Right kidney (tissue), 1 donor: ENCODE results near the gene ZNF281.
"Not testable (repeated sequence)": the region's sequence is repeated elsewhere in the genome, so short reads cannot be mapped to it uniquely, and the experiment has no call there.

ENCODE experiments used
- DNase-seq: peaks from one replicate; pipeline ENCODE4 v3.0.0-alpha.2; 2016

The ZNF281 gene

DNA sequence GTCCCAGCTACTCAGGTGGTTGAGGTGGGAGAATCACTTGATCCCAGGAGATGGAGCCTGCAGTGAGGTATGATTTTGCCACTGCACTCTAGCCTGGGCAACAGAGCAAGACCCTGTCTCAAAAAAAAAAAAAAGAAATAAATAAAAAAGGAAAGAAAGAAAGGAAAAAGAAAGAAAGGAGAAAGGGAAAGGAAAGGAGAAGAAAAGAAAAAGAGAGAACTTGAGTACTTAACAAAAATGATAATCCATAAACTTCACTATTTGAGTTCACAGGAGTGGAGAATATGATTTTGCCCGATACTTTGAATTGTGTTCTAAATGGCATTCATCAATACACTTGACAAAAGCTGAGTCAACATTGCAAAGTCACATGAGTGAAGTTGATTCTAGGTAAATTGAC lies 23.8 kb upstream of the ZNF281 start:
- no peak for DNase-seq

DNA sequence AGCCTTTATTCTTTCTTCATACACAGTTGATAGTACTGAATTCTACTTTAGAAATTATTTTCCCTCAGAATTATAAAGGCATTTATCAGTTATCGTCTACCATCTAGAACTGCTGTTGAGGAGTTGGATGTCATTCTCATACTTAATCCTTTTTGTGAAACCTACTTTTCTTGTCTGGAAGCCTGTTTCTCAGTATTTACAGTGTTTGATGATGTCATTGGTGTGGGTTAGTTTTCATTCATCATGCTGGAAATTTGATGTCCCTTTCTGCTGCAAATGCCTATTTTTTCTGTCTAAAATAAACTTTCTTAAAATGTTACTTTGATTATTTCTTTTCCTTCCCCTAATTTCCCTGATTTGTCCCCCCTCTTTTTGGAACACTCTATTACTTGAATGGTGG lies 22.8 kb upstream of the ZNF281 start:
- DNase-seq, result no peak

DNA sequence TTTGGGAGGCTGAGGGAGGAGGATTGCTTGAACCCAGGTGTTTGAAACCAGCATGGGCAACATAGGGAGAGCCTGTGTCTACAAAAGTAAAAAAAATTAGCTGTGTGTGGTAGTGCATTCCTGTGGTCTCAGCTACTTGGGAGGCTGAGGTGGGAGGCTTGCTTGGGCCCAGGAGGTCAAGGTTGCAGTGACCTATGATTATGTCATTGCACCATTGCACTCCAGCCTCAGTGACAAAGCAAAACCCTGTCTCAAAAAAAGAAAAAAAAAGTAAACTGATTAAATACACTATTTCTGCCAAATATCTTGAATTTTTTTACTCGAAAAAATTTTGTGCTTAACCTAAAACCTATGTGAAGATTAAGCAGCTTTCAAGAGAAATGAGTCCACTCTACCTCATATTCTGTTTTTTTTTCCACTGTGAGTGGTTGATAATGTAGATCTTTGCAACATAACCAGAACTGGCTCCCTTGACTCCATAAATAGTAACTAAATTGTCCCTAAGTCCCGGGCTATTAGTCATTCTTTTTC lies 19.4 kb upstream of the ZNF281 start:
- DNase-seq, result no peak

DNA sequence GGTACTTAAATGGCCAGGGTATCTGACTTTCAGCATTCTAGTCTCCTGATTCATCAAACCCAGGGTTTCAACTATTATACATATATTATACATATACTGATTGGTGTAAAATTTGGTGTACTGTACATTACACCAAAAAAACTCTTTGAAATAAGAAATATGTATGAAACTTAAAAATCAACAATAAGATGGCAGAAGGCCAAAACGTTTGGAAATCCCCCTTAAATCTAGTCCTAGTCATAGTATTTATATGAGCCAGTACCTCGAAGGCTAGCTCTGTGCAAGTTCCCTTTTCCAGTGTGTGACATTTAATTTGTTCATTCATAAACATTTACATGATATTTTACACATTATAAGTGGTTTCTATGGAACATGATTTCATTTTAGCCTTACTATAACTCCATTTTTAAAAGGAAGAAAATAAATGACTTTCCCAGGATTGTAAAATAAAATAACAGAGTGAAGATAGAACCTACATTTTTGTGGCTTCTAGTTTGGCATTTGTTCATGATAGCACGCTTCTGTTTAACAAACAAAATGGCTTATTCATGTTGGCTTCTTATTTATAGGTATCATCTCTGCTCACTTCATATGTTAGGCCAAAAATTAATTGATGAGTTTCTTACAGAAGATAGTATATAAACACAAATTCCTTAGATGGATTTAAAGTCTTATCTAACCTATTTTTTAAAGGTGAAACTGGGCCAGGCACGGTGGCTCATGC lies 18.8 kb upstream of the ZNF281 start:
- no peak for DNase-seq

DNA sequence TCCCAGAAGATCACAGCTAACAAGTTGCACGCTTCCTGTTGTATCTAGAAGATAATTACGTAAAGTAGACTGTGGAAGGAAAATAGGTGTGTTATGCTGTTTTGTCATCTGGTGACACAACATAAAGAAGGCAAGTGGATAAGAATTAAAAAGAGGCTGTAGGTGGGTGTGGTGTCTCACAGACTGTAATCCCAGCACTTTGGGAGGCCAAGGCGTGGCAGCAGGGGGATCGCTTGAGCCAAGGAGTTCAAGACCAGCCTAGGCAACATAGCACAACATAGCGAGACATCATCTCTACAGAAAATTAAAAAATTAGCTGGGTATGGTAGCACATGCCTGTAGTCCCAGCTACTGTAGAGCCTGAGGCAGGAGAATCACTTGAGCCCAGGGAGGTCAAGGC lies 17.9 kb upstream of the ZNF281 start:
- no peak for DNase-seq

DNA sequence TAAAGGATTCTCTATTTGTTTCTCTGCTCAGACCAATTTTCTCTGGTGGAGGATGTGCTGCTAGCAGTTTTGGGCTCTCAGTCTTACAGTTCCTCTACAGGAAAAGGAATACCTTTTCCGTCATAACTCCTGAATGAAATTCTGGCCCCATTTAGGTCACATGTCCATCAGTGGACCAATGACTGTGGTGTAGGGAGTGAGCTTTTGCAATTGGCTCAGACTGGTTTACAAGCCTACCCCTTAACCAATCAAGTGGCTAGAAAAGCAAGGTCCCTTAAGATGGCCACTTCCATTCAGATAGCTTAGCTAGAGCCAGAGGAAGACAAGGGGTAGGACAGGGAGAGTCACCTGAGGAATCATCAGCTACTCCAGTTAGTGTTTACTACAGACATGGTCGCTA lies 16.4 kb upstream of the ZNF281 start:
- no peak for DNase-seq

DNA sequence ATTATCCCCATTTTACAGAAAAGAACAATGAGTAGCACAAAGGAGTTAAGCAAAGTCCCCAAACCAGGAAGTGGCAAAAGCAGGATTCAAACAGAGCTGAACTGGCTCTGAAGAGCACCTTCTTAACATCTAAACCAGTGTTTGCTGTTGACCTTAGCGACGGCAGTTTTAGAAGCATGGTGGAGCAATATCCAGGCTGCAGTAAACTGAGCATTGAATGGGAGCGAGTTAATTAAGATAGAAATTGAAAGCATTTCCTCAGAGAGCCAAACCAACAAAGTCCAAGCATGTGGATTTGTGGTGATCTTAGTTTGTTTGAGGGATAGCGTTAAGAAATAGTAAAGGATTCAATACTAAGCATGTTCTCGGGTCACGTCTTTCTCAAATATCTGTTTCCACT lies 13.4 kb upstream of the ZNF281 start:
- no peak for DNase-seq

DNA sequence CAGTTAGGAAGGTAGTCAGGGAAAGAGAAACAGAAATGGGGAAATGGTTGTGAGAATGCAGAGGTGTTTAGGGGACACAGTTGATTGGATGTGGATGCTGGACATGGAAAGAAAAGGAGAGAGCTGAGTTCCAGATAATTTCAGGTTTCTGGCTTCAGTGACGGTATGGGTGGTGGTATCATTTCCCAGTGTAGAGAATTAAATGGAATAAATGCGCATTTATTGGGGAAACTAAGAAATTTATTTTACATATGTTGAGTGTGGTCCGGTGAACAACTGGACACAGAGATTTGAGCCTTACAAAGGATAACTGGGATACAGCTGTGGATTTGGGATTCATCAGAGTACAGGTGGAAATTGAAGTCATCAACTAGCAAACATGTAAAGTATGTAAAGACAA lies 12.4 kb upstream of the ZNF281 start:
- DNase-seq, result no peak

DNA sequence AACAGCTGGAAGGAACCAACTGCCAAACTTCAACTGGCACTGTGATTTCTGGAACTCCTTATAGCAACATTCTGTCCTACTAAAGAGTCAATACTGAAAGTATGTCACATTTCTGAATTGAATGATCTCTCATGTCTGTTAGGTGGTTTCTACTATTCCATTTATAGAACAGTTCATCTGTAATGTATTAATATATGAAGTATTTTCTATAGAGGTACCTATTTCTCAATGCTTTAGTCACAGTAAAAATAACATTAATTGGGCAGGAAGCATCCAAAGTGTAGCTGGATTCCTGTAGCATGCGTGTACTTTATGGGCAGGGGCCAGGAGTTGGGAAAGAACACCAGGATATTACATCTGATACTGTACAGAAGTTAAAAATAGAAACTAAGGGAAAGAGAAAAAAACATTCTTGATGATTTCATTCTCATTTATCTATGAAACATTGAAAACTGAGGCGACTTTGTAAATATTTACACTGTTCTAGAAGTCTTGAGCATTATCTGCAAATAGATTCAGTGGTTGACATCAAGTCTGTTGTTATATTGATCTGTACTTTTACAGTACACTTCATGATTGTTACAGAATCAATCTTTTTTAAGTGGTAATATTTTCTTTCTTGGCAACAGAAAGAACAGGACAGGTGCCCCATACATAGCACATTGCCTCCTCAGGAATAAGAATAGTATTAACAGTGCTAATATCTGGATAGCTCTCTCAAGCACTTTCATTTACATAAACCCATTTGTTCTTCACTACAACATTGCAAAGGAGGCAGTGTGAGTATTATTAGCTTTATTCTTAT lies 6.2 kb upstream of the ZNF281 start:
- no peak for DNase-seq

DNA sequence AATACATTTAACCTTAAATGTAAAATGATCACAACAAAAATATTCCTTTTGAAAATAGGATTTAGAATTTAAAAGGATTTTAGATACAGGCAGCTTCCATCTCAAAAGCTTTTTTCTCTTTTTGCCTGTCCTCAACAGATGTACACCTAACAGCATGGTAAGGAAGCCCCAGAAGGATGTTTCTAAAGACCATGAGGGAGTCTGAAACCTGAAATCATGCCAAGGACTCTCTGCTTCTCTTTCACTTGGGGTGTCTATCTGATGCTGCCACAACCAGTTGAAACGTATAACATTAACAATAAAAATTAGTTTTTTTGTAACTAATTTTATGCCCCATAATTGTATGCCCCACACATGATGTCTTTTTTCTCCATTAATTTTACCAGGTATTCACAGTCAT lies 5.4 kb upstream of the ZNF281 start:
- no peak for DNase-seq

DNA sequence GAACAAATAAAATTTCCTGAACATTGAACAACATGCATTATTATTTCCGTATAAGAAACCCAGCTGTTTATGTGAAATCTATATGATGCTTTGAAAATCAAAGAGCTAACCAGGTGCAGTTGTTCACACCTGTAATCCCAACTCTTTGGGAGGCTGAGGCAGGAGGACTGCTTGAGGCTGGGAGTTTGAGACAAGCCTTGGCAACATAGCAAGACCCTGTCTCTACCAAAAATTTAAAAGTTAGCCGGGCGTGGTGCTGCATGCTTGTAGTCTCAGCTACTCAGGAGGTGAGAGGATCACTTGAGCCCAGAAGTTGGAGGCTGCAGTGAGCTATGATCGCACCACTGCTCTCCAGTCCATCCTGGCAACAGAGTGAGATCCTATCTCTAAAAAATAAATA lies 4.8 kb upstream of the ZNF281 start:
- no peak for DNase-seq

DNA sequence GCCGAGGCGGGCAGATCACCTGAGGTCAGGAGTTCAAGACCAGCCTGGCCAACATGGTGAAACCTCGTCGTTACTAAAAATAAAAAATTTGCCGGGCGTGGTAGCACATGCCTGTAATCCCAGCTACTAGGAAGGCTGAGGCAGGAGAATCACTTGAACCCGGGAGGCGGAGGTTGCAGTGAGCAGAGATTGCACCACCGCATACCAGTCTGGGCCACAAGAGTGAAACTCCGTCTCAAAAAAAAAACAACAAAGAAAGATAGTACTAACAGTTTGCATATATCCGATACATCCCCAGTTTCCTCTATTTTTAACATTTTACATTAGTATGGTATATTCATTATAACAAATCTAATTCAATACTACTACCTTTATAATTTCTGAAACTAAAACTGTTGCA lies 3.9 kb upstream of the ZNF281 start:
- DNase-seq, result not testable (repeated sequence)

DNA sequence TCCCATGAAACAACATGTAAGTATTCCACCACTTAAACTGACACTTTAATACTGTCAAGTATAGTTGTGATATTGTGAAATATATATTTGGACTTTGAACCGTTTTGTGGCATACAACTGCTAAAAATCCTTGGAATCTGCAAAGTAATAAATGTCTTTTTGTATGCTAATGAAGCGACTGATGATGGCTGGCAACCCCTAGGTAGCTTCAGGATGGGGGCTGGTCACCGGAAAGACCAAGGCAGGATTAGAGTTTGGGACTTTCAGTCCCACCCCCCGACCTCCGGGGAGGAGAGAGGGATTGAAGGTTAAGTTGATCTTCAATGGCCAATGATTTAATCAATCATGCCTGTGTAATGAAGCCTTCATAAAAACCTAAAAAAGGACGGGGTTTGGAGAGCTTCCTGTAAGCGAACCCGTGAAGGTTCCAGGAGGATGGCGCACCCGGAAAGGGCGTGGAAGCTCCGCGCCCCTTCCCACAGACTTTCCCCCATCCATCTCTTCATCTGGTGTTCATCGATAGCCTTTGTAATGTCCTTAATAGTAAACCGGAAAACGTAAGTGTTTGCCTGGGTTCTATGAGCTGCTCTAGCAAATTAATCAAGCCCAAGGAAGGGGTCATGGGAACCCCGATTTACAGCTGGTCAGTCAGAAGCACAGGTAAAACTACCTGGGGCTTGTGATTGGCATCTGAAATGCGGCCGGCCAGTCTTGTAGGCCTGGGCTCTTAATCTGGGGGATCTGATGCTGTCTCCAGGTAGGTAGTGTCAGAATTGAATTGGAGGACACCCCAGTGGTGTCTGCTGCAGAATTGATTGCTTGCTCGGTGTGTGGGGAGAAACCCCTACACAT lies 1.8 kb upstream of the ZNF281 start:
- DNase-seq, result peak; percentile 6

DNA sequence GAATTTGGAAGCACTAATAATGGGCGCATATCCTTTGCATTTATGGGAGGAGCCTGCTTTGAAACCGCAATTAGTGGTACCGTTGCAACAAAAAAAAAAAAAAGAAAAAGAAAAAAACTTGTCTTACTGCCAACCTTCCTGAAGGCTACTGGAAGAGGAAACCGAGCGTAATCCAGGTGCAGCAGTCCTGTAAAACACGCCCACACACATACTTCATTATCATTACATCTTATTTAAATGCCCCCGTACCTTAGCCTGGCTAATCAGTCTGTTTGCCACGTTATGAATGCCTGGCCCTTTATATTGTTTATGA lies 686 bp upstream of the ZNF281 start:
- no peak for DNase-seq

DNA sequence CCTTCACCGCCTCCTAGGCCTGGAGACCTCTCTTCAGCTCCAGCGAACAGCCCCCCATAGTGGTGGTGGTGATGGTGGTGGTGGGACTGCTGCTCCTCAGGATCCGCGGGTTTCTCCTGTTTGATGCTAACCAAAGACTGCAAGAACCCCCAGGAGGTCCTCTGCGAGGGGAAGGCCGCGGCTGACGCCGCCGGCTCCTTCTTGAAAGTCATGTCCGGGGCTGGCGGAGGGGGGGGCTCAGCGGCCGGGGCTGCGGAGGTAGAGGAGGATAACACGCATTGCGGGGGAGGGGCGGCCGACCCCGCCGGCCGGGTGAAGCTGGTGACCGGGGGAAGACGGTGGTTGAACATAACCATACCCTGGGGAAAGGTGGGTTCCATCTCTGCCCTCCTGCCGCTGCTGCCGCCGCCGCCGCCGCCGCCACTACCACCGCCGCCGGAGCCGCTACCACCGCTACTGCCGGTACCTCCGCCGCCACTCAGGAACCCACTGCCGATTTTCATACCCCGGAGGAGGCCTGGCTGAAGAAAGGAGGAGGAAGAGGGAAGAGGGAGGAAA lies 554 bp downstream of the ZNF281 start:
- no peak for DNase-seq

DNA sequence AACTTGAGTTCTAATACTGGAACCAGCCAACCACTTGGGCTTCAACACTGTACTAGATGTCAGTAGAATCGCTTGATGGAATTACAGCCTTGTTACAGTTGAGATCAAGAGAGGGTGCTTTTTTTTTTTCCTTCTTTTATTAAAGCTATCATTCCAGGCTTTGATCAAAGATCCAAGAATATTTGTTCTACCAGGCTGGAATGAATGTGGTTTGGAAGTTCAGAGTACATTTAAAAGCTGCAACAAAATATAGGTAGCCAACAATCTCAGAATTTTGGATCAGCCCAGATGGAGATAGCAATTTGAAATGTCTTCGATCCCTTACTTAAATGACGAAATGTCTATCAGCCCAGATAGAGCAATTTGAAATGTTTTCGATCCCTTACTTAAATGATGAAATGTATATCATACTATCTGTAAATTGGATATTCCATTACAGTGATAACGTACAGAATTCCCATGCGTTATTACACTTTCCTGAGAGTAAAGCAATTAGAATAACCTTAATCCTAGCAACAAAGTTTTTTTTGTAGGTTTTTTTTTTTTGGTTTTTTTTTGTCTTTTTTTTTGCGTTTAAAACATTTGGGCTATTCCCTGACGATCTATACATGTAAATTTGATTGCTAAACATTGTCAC lies 3.6 kb downstream of the ZNF281 start:
- no peak for DNase-seq

DNA sequence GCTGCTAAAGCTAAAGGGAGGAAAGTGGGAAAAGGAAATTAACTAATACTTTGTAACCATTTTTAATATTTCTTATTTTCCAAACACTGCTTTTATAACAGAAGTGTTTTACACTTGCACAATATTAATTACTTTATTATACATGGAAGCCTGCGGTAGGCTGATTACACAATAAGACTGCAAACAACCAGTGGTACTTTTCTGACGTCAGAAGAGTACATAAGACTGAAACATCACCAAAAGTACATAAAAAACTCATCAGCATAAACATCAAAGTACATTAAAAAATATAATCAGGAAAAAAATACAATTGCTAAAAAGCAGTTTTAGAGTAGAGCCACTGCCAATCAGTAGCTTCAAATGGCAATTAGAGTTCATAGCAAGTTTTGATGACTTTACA lies 4.6 kb downstream of the ZNF281 start:
- DNase-seq, result no peak

DNA sequence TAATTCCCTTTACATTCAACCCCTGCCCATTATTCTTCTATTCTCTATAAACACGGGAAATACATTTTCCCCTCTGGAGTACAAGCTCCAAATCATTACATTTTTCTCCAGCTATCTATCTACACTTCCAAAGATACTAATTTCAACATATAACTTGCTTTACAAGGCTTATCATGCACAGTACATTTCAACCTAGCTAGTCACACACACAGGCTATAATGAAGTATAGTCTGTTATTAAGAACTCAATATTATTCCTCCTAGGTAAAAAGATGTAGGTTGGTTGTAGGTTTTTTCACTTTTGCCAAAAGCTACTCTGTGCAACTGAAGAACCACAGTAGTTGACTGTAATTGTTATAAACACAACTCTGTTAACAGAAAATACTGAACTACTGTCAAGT lies 8.1 kb downstream of the ZNF281 start:
- no peak for DNase-seq

DNA sequence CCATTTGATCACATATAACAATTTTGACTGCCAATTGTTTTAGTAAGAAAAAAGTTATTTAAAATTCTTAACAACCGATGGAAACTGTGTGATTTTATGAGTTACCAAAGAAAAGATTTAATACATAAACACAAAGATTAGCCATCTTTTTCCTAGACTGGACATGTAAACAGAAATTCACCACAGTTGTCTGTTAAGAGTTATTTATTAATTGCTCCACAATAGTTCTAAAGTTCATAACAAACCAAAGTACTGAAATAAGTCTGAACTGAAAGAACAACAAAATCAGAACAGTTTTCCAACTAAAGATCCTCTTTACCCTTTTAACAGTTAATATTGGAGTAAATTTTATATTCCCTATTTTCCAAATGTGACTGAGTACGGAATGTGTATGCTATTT lies 8.6 kb downstream of the ZNF281 start:
- DNase-seq, result no peak

DNA sequence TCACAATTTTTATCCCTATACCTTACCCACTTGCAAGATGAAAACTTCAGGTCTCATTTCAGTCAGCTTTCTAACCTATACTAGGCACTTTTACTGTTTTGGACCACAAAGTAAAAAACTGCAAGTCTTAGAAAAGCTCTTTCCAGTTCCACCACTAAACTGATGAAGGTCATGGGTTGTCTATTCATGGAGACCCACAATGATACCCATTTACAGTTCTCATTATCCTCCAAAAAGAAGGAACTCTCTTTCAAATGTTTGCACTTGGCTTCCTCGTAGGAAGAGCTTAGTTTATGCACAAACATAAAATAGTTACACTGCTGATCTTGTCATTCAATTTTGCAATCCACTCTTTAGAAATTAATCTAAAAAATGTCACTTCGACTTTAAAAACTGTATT lies 9.3 kb downstream of the ZNF281 start:
- no peak for DNase-seq

DNA sequence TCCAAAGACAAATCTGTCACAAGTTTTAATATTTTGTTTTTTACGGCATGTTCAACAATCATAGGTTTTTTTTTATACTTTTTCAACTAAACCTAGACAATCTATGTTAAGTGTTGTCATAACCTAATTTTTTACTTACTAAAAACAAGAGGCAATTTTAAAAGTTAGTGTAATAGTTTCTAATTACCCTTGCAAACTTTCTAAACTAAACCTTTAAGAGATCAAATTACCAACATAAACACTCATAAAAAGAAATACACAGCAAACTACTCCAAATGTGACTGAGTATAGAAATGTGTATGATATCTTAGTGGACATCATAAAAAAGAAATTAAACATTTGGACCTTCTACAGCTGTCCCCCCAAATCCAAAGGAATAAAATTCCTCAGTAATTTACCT lies 10.0 kb downstream of the ZNF281 start:
- no peak for DNase-seq

DNA sequence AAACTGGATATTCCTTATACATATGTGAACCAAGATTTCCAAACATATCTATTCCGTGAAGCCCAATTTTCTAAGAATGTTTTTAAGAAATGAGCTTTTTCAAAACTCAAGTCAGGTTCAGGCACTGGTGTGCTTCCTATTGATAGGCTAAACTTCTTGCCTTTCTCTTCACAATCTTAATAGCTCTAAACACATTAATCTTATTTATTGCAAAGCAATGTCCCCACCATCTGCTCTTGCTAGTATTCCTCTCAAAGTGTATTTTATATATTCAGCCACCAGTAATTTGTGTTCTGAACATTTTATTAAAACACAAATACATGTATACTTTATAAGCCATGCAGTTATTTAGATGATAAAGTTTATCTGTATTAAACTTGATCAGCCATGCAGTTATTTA lies 11.5 kb downstream of the ZNF281 start:
- no peak for DNase-seq
